Activated CD8-positive, alpha-beta memory T cell treated with anti-CD3 and anti-CD28 coated beads, Interleukin-2, amount 10 ng/mL, durations not matched to agents 7 days and 5 days (primary cell): ENCODE measurements around the gene SPANXA1. TPM values are rescaled to one million over a fixed set of nuclear protein-coding genes. Genes with fewer than 3 reads are reported as not detected.
"Not testable (repeated sequence)": the region's sequence is repeated elsewhere in the genome, so short reads cannot be mapped to it uniquely, and the experiment has no call there.

Source experiments
- ATAC-seq: fragments of 150-1000 bp; cut with Tn5 transposase; one replicate; pipeline ENCODE4 v1.10.0; 2021; ENCODE audit warnings: moderate library complexity
- CTCF ChIA-PET: fragments of 350-600 bp; sonication (Branson Sonifier 250); formaldehyde crosslinking; loops from one replicate; lab custom pipeline; 2021; ENCODE audit warnings: antibody characterized with exemption; lab: Charles Lee
- DNase-seq: peaks from one replicate; pipeline ENCODE4 v3.0.0-alpha.2; 2020
- H3K27ac Mint-ChIP-seq: one replicate; pipeline ENCODE4 v1.8.0; 2021; ENCODE audit warnings: mild to moderate bottlenecking, mixed read lengths
- H3K27me3 Mint-ChIP-seq: one replicate; pipeline ENCODE4 v1.8.0; 2021; ENCODE audit warnings: mixed read lengths
- H3K36me3 Mint-ChIP-seq: one replicate; pipeline ENCODE4 v1.8.0; 2021; ENCODE audit warnings: mild to moderate bottlenecking, mixed read lengths
- H3K4me1 Mint-ChIP-seq: one replicate; pipeline ENCODE4 v1.8.0; 2021; ENCODE audit warnings: mixed read lengths
- H3K4me3 Mint-ChIP-seq: one replicate; pipeline ENCODE4 v1.8.0; 2021; ENCODE audit warnings: mild to moderate bottlenecking, moderate library complexity, mixed read lengths
- H3K9me3 Mint-ChIP-seq: one replicate; pipeline ENCODE4 v1.8.0; 2022; ENCODE audit warnings: low read depth, mixed read lengths
- total RNA-seq, 2 experiments: library from RNA; stranded (reverse); gene quantifications; one replicate each; pipeline ENCODE4 v1.2.3, GENCODE V29; 2021

Gene SPANXA1, protein sequence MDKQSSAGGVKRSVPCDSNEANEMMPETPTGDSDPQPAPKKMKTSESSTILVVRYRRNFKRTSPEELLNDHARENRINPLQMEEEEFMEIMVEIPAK
- not detected for total RNA-seq

DNA sequence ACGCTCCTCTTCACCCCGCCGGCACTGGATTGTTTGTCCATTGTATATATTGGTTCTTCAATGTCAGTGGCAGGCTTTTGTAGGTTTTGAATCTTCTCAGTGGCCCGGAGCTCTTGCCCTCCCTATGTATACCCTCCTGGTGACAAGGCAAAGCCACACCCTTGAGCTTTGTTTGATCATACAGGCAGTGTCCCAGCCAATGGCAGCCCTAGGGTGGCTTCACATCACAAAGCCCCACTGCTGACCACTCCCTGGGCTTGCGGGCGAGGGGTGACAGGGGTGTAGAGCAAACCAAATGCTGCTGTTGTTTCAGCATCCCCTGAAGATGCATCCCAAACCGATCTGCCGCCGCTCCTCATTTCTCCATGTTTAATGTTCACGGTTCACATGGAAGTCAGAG, at the start of gene SPANXA1:
TSS of gene SPANXA1 (minus strand) at position 101 of the 400 bp plus-strand sequence. CDS start at position 41, 60 bp downstream.
- DNase-seq, H3K9me3 Mint-ChIP-seq, H3K27ac Mint-ChIP-seq, H3K4me1 Mint-ChIP-seq, H3K27me3 Mint-ChIP-seq, H3K36me3 Mint-ChIP-seq, CTCF ChIA-PET, H3K4me3 Mint-ChIP-seq, ATAC-seq: not testable (repeated sequence)

DNA sequence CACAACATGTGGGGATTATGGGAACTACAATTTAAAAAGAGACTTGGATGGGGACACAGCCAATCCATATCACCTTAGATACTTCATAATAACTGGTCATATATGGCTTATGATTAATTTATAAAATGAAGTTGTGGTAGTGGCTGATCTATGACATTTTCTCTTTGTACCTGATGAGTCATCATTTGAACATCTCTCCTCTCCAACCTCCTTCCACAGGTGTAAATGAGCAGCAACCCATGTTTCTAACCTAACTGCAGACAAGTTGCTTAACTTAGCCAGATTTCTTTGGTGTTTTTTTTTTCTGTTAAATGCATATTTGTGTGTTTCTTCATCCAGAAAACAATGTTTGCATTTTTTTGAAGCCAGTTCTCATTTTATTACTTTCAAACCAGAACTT, 47.6 kb upstream of the SPANXA1 start:
- DNase-seq (no peak), ATAC-seq (no peak)
- Mint-ChIP-seq H3K36me3 (no peaks in the 10 kb centered on the region), H3K4me1 (no peaks in the 10 kb centered on the region), H3K27me3 (no peaks in the 10 kb centered on the region), H3K4me3 (no peak overlapping the region), H3K9me3 (no peaks in the 10 kb centered on the region), H3K27ac (no peak overlapping the region)
- CTCF ChIA-PET, result no interaction called here

DNA sequence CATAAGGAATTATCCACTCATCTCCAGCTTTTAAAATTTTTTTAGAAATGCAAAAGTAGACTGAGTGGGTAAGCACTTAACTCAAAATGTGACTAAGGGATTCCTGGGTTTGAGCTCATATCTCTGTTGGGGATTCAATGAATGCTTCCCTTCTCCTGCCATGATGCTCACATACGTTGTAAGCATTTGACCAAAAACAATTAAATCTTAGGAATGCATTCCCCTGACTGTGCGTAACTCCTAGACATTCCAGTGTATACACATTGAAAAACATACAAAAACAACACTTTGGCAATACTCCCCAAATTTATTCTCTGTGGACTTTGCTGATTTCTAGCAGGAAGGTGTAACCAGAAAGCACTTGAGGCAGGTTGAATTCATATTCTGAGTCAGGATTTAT, 34.8 kb upstream of the SPANXA1 start:
- H3K27me3 Mint-ChIP-seq, result no peaks in the 10 kb centered on the region
- no peak for ATAC-seq

DNA sequence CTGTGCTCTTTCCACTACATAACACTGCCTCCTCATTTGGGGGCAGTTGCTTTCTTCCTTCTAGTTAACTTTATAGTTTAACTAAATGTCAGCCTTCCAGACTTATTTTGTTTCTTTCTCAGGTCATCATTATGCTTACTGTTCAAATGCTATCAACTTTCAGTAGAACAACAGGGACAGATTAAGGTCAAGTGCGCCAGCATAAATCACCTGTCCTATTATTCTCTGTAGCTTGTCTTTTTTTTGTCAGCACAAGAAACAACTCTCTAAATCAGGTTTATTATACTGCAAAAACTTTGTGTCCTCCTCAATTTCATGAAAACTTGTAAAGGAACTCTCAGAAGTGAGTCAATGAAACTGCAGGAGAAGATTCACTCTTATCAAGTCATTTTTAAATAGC, 24.6 kb upstream of the SPANXA1 start:
- no peak overlapping the region for H3K27ac Mint-ChIP-seq
- ATAC-seq (no peak), DNase-seq (no peak)
- H3K27me3 Mint-ChIP-seq, result no peaks in the 10 kb centered on the region
- CTCF ChIA-PET, result no interaction called here
- H3K9me3 Mint-ChIP-seq, result peaks cover 5% of the 10 kb centered on the region
- no peaks in the 10 kb centered on the region for H3K36me3 Mint-ChIP-seq
- H3K4me3 Mint-ChIP-seq, result no peak overlapping the region
- H3K4me1 Mint-ChIP-seq, result no peaks in the 10 kb centered on the region

More for the DNA sequence above, 34.8 kb upstream of the SPANXA1 start:
- DNase-seq, result no peak
- Mint-ChIP-seq H3K4me1 (no peaks in the 10 kb centered on the region), H3K4me3 (no peak overlapping the region), H3K27ac (no peak overlapping the region), H3K36me3 (no peaks in the 10 kb centered on the region), H3K9me3 (peaks cover 5% of the 10 kb centered on the region)
- CTCF ChIA-PET, result no interaction called here

DNA sequence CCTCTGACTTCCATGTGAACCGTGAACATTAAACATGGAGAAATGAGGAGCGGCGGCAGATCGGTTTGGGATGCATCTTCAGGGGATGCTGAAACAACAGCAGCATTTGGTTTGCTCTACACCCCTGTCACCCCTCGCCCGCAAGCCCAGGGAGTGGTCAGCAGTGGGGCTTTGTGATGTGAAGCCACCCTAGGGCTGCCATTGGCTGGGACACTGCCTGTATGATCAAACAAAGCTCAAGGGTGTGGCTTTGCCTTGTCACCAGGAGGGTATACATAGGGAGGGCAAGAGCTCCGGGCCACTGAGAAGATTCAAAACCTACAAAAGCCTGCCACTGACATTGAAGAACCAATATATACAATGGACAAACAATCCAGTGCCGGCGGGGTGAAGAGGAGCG, 4.9 kb upstream of the SPANXA1 start, which contains the start of gene SPANXA2:
TSS of gene SPANXA2 (plus strand) at position 301 of the 400 bp plus-strand sequence. CDS start at position 361, 60 bp downstream.
- H3K4me3 Mint-ChIP-seq, H3K27me3 Mint-ChIP-seq, H3K4me1 Mint-ChIP-seq, DNase-seq, CTCF ChIA-PET, H3K36me3 Mint-ChIP-seq, H3K27ac Mint-ChIP-seq, H3K9me3 Mint-ChIP-seq, ATAC-seq: not testable (repeated sequence)

DNA sequence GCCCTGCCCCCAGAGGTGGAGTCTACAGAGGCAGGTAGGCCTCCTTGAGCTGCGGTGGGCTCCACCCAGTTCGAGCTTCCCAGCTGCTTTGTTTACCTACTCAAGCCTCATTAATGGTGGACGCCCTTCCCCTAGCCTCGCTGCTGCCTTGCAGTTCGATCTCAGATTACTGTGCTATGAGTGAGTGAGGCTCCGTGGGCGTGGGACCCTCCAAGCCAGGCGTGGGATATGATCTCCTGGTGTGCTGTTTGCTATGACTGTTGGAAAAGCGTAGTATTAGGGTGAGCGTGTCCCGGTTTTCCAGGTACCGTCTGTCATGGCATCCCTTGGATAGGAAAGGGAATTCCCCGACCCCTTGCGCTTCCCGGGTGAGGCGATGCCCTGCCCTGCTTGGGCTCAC, 42.0 kb downstream of the SPANXA1 start:
- H3K36me3 Mint-ChIP-seq, CTCF ChIA-PET, DNase-seq, ATAC-seq, H3K4me3 Mint-ChIP-seq, H3K4me1 Mint-ChIP-seq, H3K27me3 Mint-ChIP-seq, H3K9me3 Mint-ChIP-seq, H3K27ac Mint-ChIP-seq: not testable (repeated sequence)

Other genes with a start within 250 kb of the SPANXA1 start
- gene SPANXA2, start 5.0 kb upstream of the SPANXA1 start, total RNA-seq, result not detected
- not detected for gene SPANXD, start 114.0 kb upstream of the SPANXA1 start, total RNA-seq